HepG2 (cell line): ENCODE results near the gene CCDC154. TPM values are rescaled to one million over a fixed set of nuclear protein-coding genes. Genes with fewer than 3 reads are reported as not detected.

Source experiments
- ATAC-seq: fragments of 200-7000 bp; cut with Tn5 transposase; 3 replicates; pipeline ENCODE4 v1.9.1; 2020; ENCODE audit warnings: mild to moderate bottlenecking, moderate library complexity
- BruUV-seq: library from RNA; stranded (reverse); fragments of 400-500 nt; replicated peaks from 2 replicates; lab custom pipeline; 2021; lab: Mats Ljungman, UMichigan
- CTCF ChIA-PET: fragments of 300-600 bp; formaldehyde crosslinking; extraction: SDS; loops from one replicate; lab custom pipeline; 2021; ENCODE audit warnings: low total read pairs, inconsistent platforms, low intra/inter-chr PET ratio; lab: Yijun Ruan, JAX
- POLR2A ChIA-PET: fragments of 350-600 bp; sonication (Branson Sonifier 250); formaldehyde crosslinking; loops from one replicate; lab custom pipeline; 2020; ENCODE audit warnings: antibody characterized with exemption, inconsistent platforms; lab: Yijun Ruan, JAX
- DNase-seq: peaks from one replicate; pipeline ENCODE4 v3.0.0-alpha.2; 2015; ENCODE audit warnings: low spot score
- FAIRE-seq: peaks from 3 replicates; lab custom pipeline; 2011; peaks lifted over from hg19 to GRCh38; lab: Jason Lieb, UNC
- H2AFZ ChIP-seq: one replicate; pipeline ENCODE4 v1.6.1; 2011; ENCODE audit warnings: low read length, inconsistent platforms
- H3K27ac ChIP-seq: fragments of 300-600 bp; 3 replicates; pipeline ENCODE4 v1.8.0; 2011; ENCODE audit warnings: mixed run types, mild to moderate bottlenecking, mixed read lengths, low read length, inconsistent platforms; ENCODE audit not compliant: insufficient read depth; ENCODE audit errors: extremely low read length
- H3K27me3 ChIP-seq, 2 experiments: fragments of 200-600 bp in 1 of 2; 2 replicates in 1 of 2; 3 replicates in 1 of 2; pipeline versions ENCODE4 v1.6.0 to v1.8.0; 2011; ENCODE audit warnings: low read length in 2 of 2, mild to moderate bottlenecking in 2 of 2, moderate library complexity in 2 of 2, inconsistent platforms in 1 of 2; ENCODE audit not compliant: insufficient read depth in 2 of 2, control insufficient read depth in 1 of 2
- H3K36me3 ChIP-seq, 2 experiments: fragments of 200-600 bp in 1 of 2; replicated peaks in 1 of 2; 2 replicates in 1 of 2; 3 replicates in 1 of 2; pipeline versions ENCODE4 v1.5.1 to v1.8.0; 2011; ENCODE audit warnings: low read length in 2 of 2, inconsistent platforms in 1 of 2; ENCODE audit not compliant: insufficient read depth in 2 of 2, control insufficient read depth in 1 of 2
- H3K4me1 ChIP-seq: 2 replicates; pipeline ENCODE4 v1.5.1; 2012; ENCODE audit warnings: low read length, inconsistent platforms; ENCODE audit not compliant: insufficient read depth
- H3K4me2 ChIP-seq: 2 replicates; pipeline ENCODE4 v1.6.0; 2011; ENCODE audit warnings: low read depth, low read length, inconsistent platforms
- H3K4me3 ChIP-seq, 3 experiments: fragments of 200-600 bp in 1 of 3; sonication (generic), shearing (Covaris generic) in 1 of 3; replicated peaks in 1 of 3; 2 replicates each; pipeline ENCODE4 v1.5.1; 2011 to 2016; ENCODE audit warnings: low read length in 3 of 3, inconsistent platforms in 2 of 3, low read depth in 2 of 3, mild to moderate bottlenecking in 2 of 3, control low read depth in 1 of 3, mixed read lengths in 1 of 3; ENCODE audit not compliant: insufficient read depth in 1 of 3
- H3K79me2 ChIP-seq: one replicate; pipeline ENCODE4 v1.6.1; 2011; ENCODE audit warnings: low read length, inconsistent platforms; ENCODE audit not compliant: insufficient read depth
- H3K9ac ChIP-seq: 2 replicates; pipeline ENCODE4 v1.6.0; 2011; ENCODE audit warnings: mild to moderate bottlenecking, low read depth, low read length, inconsistent platforms; ENCODE audit not compliant: insufficient read depth
- H3K9me3 ChIP-seq: 2 replicates; pipeline ENCODE4 v1.5.1; 2012; ENCODE audit warnings: mild to moderate bottlenecking, low read length
- H4K20me1 ChIP-seq: 2 replicates; pipeline ENCODE4 v1.6.0; 2011; ENCODE audit warnings: inconsistent platforms, mild to moderate bottlenecking, low read length, moderate library complexity; ENCODE audit not compliant: insufficient read depth
- ATF7 ChIP-seq, 2 experiments: fragments of 450-650 bp in 1 of 2; sonication (generic) in 1 of 2; formaldehyde crosslinking in 1 of 2; IDR thresholded peaks; 2 replicates each; pipeline versions ENCODE4 v1.4.0 to v1.6.1; 2016 to 2020; ENCODE audit warnings: antibody characterized with exemption in 1 of 2, mild to moderate bottlenecking in 1 of 2, missing genetic modification reagents in 1 of 2
- BORCS8-MEF2B ChIP-seq: sonication (generic); formaldehyde crosslinking; IDR thresholded peaks from 2 replicates; pipeline ENCODE4 v1.8.0; 2022; ENCODE audit warnings: mild to moderate bottlenecking, missing genetic modification reagents
- HNF1A ChIP-seq, 2 experiments: sonication (generic) in 1 of 2; formaldehyde crosslinking in 1 of 2; IDR thresholded peaks; 2 replicates each; pipeline versions ENCODE4 v1.4.0 to v1.6.1; 2016 to 2020; ENCODE audit warnings: borderline replicate concordance in 1 of 2, low read depth in 1 of 2, mild to moderate bottlenecking in 1 of 2, missing genetic modification reagents in 1 of 2
- HOXA3 ChIP-seq: sonication (generic); formaldehyde crosslinking; IDR thresholded peaks from 2 replicates; pipeline ENCODE4 v1.5.0; 2020; ENCODE audit warnings: missing genetic modification reagents
- LRRFIP1 ChIP-seq: sonication (generic); formaldehyde crosslinking; conservative IDR thresholded peaks from 2 replicates; pipeline ENCODE4 v1.4.0; 2020; ENCODE audit warnings: missing genetic modification reagents
- SRSF1 ChIP-seq: fragments of 200-400 bp; formaldehyde crosslinking; optimal IDR thresholded peaks from 2 replicates; pipeline ENCODE3; 2017; ENCODE audit warnings: mild to moderate bottlenecking, low read depth, low read length, moderate library complexity
- ZNF382 ChIP-seq: sonication (generic); formaldehyde crosslinking; IDR thresholded peaks from 2 replicates; pipeline ENCODE4 v1.5.0; 2020; ENCODE audit warnings: missing genetic modification reagents, mild to moderate bottlenecking, borderline replicate concordance
- ZNF672 ChIP-seq: sonication (generic); formaldehyde crosslinking; IDR thresholded peaks from 2 replicates; pipeline ENCODE4 v1.8.1; 2022; ENCODE audit warnings: missing genetic modification reagents
- WGBS: methylation state at CpG from one replicate; pipeline ENCODE4 v1.1.6; 2017; ENCODE audit warnings: low lambda C conversion rate; 5-methylcytosine and 5-hydroxymethylcytosine counted together
- in situ Hi-C: cut with HindIII; loops from 2 replicates; pipeline ENCODE4 v1.10.0; 2017; ENCODE audit warnings: low pct_unique_long_range_greater_than_20kb; ENCODE audit not compliant: extremely low pct_ligation_motif_present
- intact Hi-C: fragments of 100-400 bp; cut with micrococcal nuclease; formaldehyde crosslinking; loops from one replicate; pipeline ENCODE4 v1.10.0; 2022; ENCODE audit not compliant: unreplicated experiment
- polyA plus RNA-seq, 8 experiments: library from polyadenylated mRNA; depleted of rRNA in 3 of 8; stranded (reverse) in 7 of 8; unstranded in 1 of 8; fragments of >200 nt; fragmentation: Illumina TruSeq in 4 of 8; extraction: Trizol in 4 of 8; gene quantifications; 2 replicates each; pipeline versions ENCODE4 v1.2.1 to v1.2.3, GENCODE V29; 2011 to 2016; ENCODE audit warnings: low read depth in 4 of 8, missing spikeins in 1 of 8, mixed read lengths in 1 of 8; ENCODE audit not compliant: insufficient read depth in 1 of 8
- total RNA-seq, 5 experiments: library from RNA; depleted of rRNA; stranded (reverse); fragments of >200 nt; fragmentation: Illumina TruSeq; extraction: Trizol; gene quantifications; 2 replicates each; pipeline ENCODE4 v1.2.3, GENCODE V29; 2016; ENCODE audit warnings: low read depth in 1 of 5

The CCDC154 gene
- total and polyA plus RNA-seq, 2 of the 13 experiments (the other 11 are each of a cell fraction or from before 2014, with no cell fraction given) = 0.92 to 1.5 TPM

GRCh38 chr16:1468426-1468810, 24.1 kb upstream of the CCDC154 start (continued):
- no peak for TF ChIP-seq LRRFIP1 (CRISPR knock-in tag)
- no peak for TF ChIP-seq ATF7 (IDR thresholded peaks at IDR 0.05)
- no peak for TF ChIP-seq ATF7 (CRISPR knock-in tag; IDR thresholded peaks at IDR 0.05)
- no peak for TF ChIP-seq HNF1A (IDR thresholded peaks at IDR 0.05; ENCODE audit: low read depth)
- no peak for TF ChIP-seq HNF1A (CRISPR knock-in tag; IDR thresholded peaks at IDR 0.05; ENCODE audit: borderline replicate concordance)

- H3K36me3 ChIP-seq = peaks cover 0 to 1% of the 10 kb centered on the region in 2 experiments; a peak in 1 of 5 replicates
- H2AFZ ChIP-seq = no peak overlapping the region
- peaks cover 20% of the 10 kb centered on the region; the same call in 1 of the 2 replicates for H3K4me1 ChIP-seq
- FAIRE-seq (no peak), ATAC-seq (no peak)
- WGBS = 94% methylated on average over 7 of the region's 14 CpGs
- ChIA-PET CTCF (no interaction called here), POLR2A (no interaction called here)
- H3K27ac ChIP-seq = no peak overlapping the region
- no peaks in the 10 kb centered on the region for H3K9me3 ChIP-seq
- peaks cover 28% of the 10 kb centered on the region for H3K79me2 ChIP-seq
- in situ Hi-C loops = no loop called here
- H3K27me3 ChIP-seq = no peaks in the 10 kb centered on the region
- H3K9ac ChIP-seq = no peak overlapping the region
- no peak overlapping the region for H3K4me2 ChIP-seq
- no peaks in the 10 kb centered on the region for H4K20me1 ChIP-seq
- BruUV-seq = no TSS peak
- no peak for TF ChIP-seq HOXA3
- TF ChIP-seq ZNF382 (CRISPR knock-in tag) = no peak
- no peak for TF ChIP-seq BORCS8-MEF2B (CRISPR knock-in tag)
- no peak for TF ChIP-seq SRSF1
- TF ChIP-seq ZNF672 (CRISPR knock-in tag) = no peak
- TF ChIP-seq, all 625 proteins: peak for 0
- intact Hi-C loops = no loop called here
- no peak overlapping the region for H3K4me3 ChIP-seq
- no peak for DNase-seq
Observed at GRCh38 chr16:1466968-1467521, 22.7 kb upstream of the CCDC154 start.
